NCI-H1417 (cell line): ENCODE measurements around the gene SLC25A23.
"Not testable (repeated sequence)": the region's sequence is repeated elsewhere in the genome, so short reads cannot be mapped to it uniquely, and the experiment has no call there.

Experiments used
- DNase-seq, 3 experiments: peaks; one replicate each; lab custom pipeline; 2025; lab: John Stamatoyannopoulos, UW

SLC25A23 gene

DNA sequence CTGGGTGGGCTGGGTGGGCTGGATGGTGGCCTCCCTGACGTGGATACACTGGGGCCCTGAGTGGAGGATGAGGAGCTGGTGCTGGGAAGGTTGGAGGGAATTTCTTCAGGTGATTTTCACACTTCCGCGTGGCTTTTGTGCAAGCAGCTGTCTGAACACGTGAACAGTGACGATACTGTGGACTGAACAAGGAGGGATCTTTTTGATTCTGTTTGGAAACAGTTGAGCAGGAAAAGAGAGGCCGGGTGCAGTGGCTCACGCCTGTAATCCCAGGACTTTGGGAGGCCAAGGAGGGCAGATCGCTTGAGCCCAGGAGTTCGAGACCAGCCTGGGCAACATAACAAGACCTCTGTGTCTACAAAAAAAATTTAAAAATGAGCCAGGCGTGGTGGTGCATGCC, 57.5 kb downstream of the SLC25A23 start:
- DNase-seq = no peak

DNA sequence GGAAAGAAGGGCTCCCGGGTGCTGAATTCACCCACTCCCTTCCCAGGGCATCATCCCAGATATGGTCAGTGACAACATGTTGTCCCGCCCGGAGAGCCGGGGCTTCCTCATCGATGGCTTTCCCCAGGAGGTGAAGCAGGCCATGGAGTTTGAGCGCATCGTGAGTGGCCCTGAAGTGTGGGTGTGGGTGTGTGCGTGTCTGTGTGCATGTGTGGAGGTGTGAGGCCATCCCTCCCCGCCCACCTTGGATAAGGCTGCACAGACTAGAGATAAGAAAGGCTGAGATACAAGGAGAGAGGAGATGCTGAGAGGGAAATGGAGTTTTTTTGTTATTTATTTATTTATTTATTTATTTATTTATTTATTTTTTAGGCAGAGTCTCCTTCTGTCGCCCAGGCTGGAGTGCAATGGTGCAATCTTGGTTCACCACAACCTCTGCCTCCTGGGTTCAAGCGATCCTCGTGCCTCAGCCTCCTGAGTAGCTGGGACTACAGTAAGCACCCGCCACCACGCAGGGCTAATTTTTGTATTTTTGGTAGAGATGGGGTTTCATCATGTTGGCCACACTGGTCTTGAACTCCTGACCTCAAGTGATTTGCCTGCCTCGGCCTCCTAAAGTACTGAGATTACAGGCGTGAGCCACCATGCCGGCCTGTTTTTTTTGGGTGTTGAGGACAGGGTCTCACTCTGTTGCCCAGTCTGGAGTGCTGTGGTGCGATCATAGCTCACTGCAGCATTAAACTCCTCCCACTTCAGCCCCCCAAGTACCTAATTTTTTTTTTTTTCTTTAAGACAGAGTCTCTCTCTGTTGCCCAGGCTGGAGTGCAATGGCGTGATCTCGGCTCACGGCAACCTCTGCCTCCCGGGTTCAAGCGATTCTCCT, 59.3 kb downstream of the SLC25A23 start:
- DNase-seq = not testable (repeated sequence)

DNA sequence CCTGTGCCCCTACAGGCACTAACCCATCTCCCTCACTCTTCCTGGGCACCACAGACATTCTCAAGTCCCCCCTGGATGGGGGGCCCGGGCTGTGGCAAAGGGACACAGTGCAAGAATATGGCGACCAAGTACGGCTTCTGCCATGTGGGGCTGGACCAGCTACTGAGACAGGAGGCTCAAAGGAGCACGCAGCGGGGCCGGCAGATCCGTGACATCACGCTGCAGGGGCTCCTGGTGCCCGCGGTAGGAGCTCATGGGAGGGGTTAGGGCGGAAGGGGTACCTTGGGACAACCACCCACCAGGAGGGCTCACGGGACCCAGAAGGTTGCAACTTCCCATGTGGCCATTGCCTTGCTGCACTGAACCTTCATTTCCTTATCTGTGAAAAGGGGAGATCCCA, 63.3 kb downstream of the SLC25A23 start:
- no peak for DNase-seq

GRCh38 chr19:6394831-6395230, 64.8 kb downstream of the SLC25A23 start:
- DNase-seq = no peak

GRCh38 chr19:6393983-6394412, 65.6 kb downstream of the SLC25A23 start:
- DNase-seq = no peak

DNA sequence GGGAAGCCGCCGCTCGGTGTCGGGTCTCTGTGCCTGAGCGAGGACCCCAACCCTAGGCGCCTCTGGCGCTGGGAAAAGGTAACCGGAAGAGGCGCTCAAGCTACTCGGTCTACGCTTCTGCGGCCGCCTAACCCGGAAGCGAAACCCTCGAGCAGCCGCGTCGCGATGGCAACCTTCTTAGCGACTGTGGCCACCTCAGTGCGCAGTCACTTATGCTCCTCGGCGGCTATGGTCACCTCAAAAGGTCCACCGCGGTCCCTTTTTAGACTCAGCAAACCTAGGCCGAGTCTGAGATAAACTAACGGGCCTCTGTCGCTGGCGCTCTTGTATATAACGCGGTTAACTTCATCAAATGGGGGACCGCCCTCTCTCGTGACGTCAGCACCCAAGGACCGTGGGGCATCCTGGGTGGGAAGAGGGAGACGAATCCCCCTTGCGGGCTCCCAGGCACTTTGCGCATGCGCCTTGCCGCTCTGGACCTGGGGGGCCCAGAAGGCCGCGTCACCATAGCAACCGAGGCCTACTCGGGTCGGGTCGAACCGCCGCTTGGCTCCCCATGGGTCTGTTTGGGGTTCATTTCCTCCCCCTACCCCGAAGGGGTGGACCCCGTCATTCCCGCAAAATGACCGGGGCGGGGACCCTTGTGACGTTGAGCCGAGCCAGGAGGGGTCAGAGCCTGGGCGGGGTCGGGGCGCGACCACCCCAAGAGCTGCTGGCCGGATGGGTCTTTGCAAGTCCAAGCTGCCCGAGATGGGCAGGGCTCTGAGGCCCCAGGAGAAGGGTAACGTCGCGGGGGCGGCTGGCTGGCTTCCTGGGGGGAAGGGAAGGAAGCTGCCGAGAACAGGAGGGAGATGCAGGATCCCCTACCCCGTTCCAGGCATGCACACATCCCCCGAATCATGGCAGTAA, 66.3 kb downstream of the SLC25A23 start, which contains the start of gene GTF2F1:
Gene GTF2F1 (minus strand): TSS at position 91 of the 909 bp plus-strand sequence. CDS start 169 bp downstream, outside the sequence.
- DNase-seq = peak; percentile 89 to 100 (median 99)

DNA sequence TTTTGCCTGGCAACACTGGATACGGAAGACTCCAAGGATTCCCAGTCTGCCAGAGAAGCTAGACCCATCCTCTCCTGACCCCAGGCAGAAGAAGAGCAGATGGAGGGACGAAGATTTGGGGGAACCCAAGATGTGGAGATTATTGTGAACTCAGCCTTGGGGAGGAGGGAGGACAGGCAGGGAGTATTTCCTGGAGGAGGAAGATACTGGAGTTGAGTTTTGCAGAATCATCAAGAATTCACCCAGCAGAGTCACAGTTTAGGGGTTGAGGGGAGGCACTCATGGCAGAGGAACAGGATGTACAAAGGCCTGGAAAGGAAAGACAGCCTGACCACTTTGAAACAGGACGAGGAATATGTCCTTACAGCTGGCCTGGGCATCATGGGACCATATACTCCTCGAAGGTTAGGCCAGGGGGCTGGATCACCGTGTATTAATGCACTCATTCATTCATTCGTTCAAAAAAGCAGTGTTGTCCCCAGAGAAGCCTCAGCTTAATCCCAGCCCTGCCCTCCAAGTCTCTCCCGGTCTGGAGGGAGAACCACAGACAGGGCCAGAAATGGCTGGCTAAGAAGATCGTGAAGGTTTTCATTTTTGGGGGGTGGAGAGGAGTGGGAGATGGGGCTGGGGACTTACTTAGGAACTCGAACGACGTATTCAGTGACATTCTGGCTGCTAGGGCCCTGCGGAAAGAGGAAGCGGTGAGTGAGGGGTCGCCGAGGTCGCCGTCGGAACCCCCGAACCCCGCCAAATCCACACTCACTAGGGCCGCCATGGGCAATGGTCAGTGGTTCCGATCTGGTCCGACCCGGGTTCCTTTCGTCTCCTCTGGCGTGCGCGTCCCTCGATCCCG, 67.1 kb downstream of the SLC25A23 start:
- DNase-seq = no peak
